HCT116 (cell line): ENCODE measurements around the gene PHLPP2. TPM values are rescaled to one million over a fixed set of nuclear protein-coding genes. Genes with fewer than 3 reads are reported as not detected.

Experiments
- ATAC-seq: fragments of 200-7000 bp; cut with Tn5 transposase; 2 replicates; pipeline ENCODE4 v1.9.1; 2020; ENCODE audit warnings: mild to moderate bottlenecking, moderate library complexity
- BruUV-seq: library from RNA; stranded (reverse); fragments of 400-500 nt; replicated peaks from 2 replicates; lab custom pipeline; 2021; lab: Mats Ljungman, UMichigan
- CTCF ChIA-PET: fragments of 300-600 bp; sonication (Branson Sonifier 250); formaldehyde crosslinking; loops from one replicate; lab custom pipeline; 2021; ENCODE audit warnings: antibody characterized with exemption; lab: Charles Lee
- POLR2A ChIA-PET: fragments of 300-600, 350-600 bp; sonication (Branson Sonifier 250); formaldehyde crosslinking; loops from one replicate; lab custom pipeline; 2021; ENCODE audit warnings: antibody characterized with exemption; lab: Charles Lee
- RAD21 ChIA-PET, 2 experiments: fragments of 300-600 bp; sonication (Branson Sonifier 250); formaldehyde crosslinking; loops; one replicate each; lab custom pipeline; 2023; ENCODE audit warnings: low total read pairs in 2 of 2; ENCODE audit not compliant: uncharacterized antibody in 2 of 2, unreplicated experiment in 2 of 2, low non-redundant PET in 1 of 2; lab: Charles Lee
- DNase-seq: peaks from one replicate; pipeline ENCODE4 v3.0.0-alpha.2; 2010; ENCODE audit warnings: low read depth, low spot score
- H2AFZ ChIP-seq: fragments of 200-600 bp; shearing (Covaris generic), sonication (generic); 2 replicates; pipeline ENCODE4 v1.6.1; 2017; ENCODE audit warnings: low read depth, mixed run types, mixed read lengths, antibody characterized with exemption, low read length; ENCODE audit not compliant: poor library complexity, severe bottlenecking
- H3K27ac ChIP-seq: 2 replicates; pipeline ENCODE4 v1.5.1; 2012; ENCODE audit warnings: low read depth, low read length
- H3K27me3 ChIP-seq: fragments of 200-600 bp; sonication (generic); 2 replicates; pipeline ENCODE4 v1.6.1; 2016; ENCODE audit warnings: mixed run types, low read length, mixed read lengths; ENCODE audit not compliant: insufficient read depth
- H3K36me3 ChIP-seq, 2 experiments: fragments of 200-500 bp in 1 of 2; fragments of 200-600 bp in 1 of 2; sonication (Bioruptor generic) in 1 of 2; sonication (generic) in 1 of 2; 2 replicates each; pipeline versions ENCODE4 v1.5.1 to v1.6.1; 2014 to 2016; ENCODE audit warnings: low read length in 2 of 2, inconsistent platforms in 1 of 2, mixed read lengths in 1 of 2, mixed run types in 1 of 2; ENCODE audit not compliant: insufficient read depth in 2 of 2, control insufficient read depth in 1 of 2
- H3K4me1 ChIP-seq, 2 experiments: fragments of 200-600 bp in 1 of 2; sonication (generic) in 1 of 2; 2 replicates each; pipeline versions ENCODE4 v1.5.1 to v1.6.1; 2012 to 2017; ENCODE audit warnings: low read length in 2 of 2, inconsistent platforms in 1 of 2, mild to moderate bottlenecking in 1 of 2, mixed read lengths in 1 of 2, mixed run types in 1 of 2, moderate library complexity in 1 of 2; ENCODE audit not compliant: insufficient read depth in 2 of 2, control insufficient read depth in 1 of 2
- H3K4me2 ChIP-seq: fragments of 200-600 bp; sonication (generic); 2 replicates; pipeline ENCODE4 v1.6.1; 2017; ENCODE audit warnings: mixed run types, low read length, mixed read lengths
- H3K4me3 ChIP-seq, 2 experiments: fragments of 200-600 bp in 1 of 2; sonication (generic) in 1 of 2; replicated peaks in 1 of 2; 2 replicates each; pipeline ENCODE4 v1.5.1; 2011 to 2016; ENCODE audit warnings: low read length in 2 of 2, control low read depth in 1 of 2, low read depth in 1 of 2, mild to moderate bottlenecking in 1 of 2, mixed read lengths in 1 of 2, mixed run types in 1 of 2
- H3K79me2 ChIP-seq: fragments of 200-600 bp; sonication (generic); 2 replicates; pipeline ENCODE4 v1.6.1; 2017; ENCODE audit warnings: mild to moderate bottlenecking, mixed run types, low read length, moderate library complexity, mixed read lengths; ENCODE audit not compliant: insufficient read depth
- H3K9ac ChIP-seq: fragments of 200-600 bp; sonication (generic); 2 replicates; pipeline ENCODE4 v1.6.1; 2016; ENCODE audit warnings: low read length, mixed read lengths
- H3K9me2 ChIP-seq: fragments of 200-600 bp; sonication (generic), shearing (Covaris generic); 2 replicates; pipeline ENCODE4 v1.6.1; 2017; ENCODE audit warnings: mixed run types, mild to moderate bottlenecking, moderate library complexity; ENCODE audit not compliant: insufficient read depth
- H3K9me3 ChIP-seq, 2 experiments: fragments of 200-500 bp in 1 of 2; fragments of 200-600 bp in 1 of 2; sonication (Bioruptor generic) in 1 of 2; sonication (generic) in 1 of 2; 2 replicates each; pipeline ENCODE4 v1.6.1; 2014 to 2017; ENCODE audit warnings: low read length in 2 of 2, mixed read lengths in 2 of 2, inconsistent platforms in 1 of 2, low read depth in 1 of 2, mild to moderate bottlenecking in 1 of 2, mixed run types in 1 of 2, moderate library complexity in 1 of 2; ENCODE audit not compliant: control insufficient read depth in 1 of 2, insufficient read depth in 1 of 2
- H4K20me1 ChIP-seq: fragments of 200-600 bp; sonication (generic), shearing (Covaris generic); 2 replicates; pipeline ENCODE4 v1.6.1; 2017; ENCODE audit warnings: mixed run types, mild to moderate bottlenecking, moderate library complexity; ENCODE audit not compliant: insufficient read depth
- CEBPB ChIP-seq: IDR thresholded peaks from 2 replicates; pipeline ENCODE4 v1.6.1; 2012; ENCODE audit warnings: low read depth
- EGR1 ChIP-seq: IDR thresholded peaks from 2 replicates; pipeline ENCODE4 v1.6.1; 2012; ENCODE audit warnings: low read depth
- FOSL1 ChIP-seq: IDR thresholded peaks from 2 replicates; pipeline ENCODE4 v1.6.1; 2012; ENCODE audit warnings: low read depth
- POLR2A ChIP-seq: IDR thresholded peaks from 2 replicates; pipeline ENCODE4 v1.7.0; 2011; ENCODE audit warnings: borderline replicate concordance; ENCODE audit not compliant: insufficient read depth, insufficient read length; ENCODE audit errors: extremely low read depth
- POLR2AphosphoS5 ChIP-seq: IDR thresholded peaks from 2 replicates; pipeline ENCODE4 v1.6.1; 2011; ENCODE audit warnings: mild to moderate bottlenecking, low read depth, low read length, moderate library complexity
- RAD21 ChIP-seq: IDR thresholded peaks from 2 replicates; pipeline ENCODE4 v1.6.1; 2012; ENCODE audit warnings: low read depth, mild to moderate bottlenecking
- SIN3A ChIP-seq: IDR thresholded peaks from 2 replicates; pipeline ENCODE4 v1.6.1; 2012; ENCODE audit warnings: low read depth
- TCF7L2 ChIP-seq: IDR thresholded peaks from 2 replicates; pipeline ENCODE4 v1.7.0; 2011; ENCODE audit warnings: borderline replicate concordance, inconsistent platforms; ENCODE audit not compliant: insufficient read depth, insufficient read length; ENCODE audit errors: extremely low read depth
- ZFX ChIP-seq: fragments of 450-650 bp; IDR thresholded peaks from 2 replicates; pipeline ENCODE4 v1.6.1; 2017
- ZNF274 ChIP-seq: fragments of 200-500 bp; sonication (Bioruptor generic); IDR thresholded peaks from 2 replicates; pipeline ENCODE4 v1.6.1; 2014; ENCODE audit warnings: mild to moderate bottlenecking, low read depth, low read length, inconsistent platforms
- intact Hi-C: fragments of 100-400 bp; cut with micrococcal nuclease; formaldehyde crosslinking; loops from 2 replicates; pipeline ENCODE4 v1.10.0; 2022
- total RNA-seq: library from RNA; stranded (reverse); gene quantifications from one replicate; pipeline ENCODE4 v1.2.1, GENCODE V29; 2021; ENCODE audit not compliant: unreplicated experiment
- TF ChIP-seq, protein P1 (sequence below): IDR thresholded peaks from 2 replicates; pipeline ENCODE4 v1.6.1; 2012; ENCODE audit warnings: low read depth
- TF ChIP-seq, protein P2 (sequence below): IDR thresholded peaks from 2 replicates; pipeline ENCODE4 v1.6.1; 2012
- TF ChIP-seq, protein P3 (sequence below), 3 experiments: fragments of 200-600 bp in 1 of 3; sonication (generic) in 1 of 3; IDR thresholded peaks in 2 of 3; conservative IDR thresholded peaks in 1 of 3; 2 replicates each; pipeline ENCODE4 v1.5.1; 2012 to 2017; ENCODE audit warnings: low read depth in 2 of 3, low read length in 2 of 3, antibody characterized with exemption in 1 of 3, borderline replicate concordance in 1 of 3, control low read depth in 1 of 3, mild to moderate bottlenecking in 1 of 3, mixed read lengths in 1 of 3, mixed run types in 1 of 3, moderate library complexity in 1 of 3; ENCODE audit not compliant: insufficient read depth in 1 of 3

Gene PHLPP2
- total RNA-seq, 1 experiment from 2014 or later, result 9.0 TPM

DNA sequence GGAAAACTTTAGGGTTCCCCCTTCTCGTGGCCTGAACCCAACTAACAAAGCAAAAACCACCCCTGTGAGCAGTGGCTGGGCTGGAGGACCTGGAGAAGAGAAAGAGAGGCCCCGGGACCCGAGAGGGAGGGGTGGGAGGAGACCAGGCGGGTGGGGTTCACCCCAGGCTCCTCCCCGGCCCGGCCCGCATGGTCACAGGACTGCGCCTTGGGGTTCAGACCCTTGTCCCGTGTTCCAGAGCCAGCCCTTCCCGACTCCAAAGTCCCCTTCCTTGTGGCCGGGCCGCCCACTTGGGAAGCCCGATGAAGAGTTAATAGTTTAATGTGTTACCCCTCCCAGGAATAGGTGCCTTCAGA, 97.7 kb downstream of the PHLPP2 start (continued):
- TF ChIP-seq, protein P1, sequence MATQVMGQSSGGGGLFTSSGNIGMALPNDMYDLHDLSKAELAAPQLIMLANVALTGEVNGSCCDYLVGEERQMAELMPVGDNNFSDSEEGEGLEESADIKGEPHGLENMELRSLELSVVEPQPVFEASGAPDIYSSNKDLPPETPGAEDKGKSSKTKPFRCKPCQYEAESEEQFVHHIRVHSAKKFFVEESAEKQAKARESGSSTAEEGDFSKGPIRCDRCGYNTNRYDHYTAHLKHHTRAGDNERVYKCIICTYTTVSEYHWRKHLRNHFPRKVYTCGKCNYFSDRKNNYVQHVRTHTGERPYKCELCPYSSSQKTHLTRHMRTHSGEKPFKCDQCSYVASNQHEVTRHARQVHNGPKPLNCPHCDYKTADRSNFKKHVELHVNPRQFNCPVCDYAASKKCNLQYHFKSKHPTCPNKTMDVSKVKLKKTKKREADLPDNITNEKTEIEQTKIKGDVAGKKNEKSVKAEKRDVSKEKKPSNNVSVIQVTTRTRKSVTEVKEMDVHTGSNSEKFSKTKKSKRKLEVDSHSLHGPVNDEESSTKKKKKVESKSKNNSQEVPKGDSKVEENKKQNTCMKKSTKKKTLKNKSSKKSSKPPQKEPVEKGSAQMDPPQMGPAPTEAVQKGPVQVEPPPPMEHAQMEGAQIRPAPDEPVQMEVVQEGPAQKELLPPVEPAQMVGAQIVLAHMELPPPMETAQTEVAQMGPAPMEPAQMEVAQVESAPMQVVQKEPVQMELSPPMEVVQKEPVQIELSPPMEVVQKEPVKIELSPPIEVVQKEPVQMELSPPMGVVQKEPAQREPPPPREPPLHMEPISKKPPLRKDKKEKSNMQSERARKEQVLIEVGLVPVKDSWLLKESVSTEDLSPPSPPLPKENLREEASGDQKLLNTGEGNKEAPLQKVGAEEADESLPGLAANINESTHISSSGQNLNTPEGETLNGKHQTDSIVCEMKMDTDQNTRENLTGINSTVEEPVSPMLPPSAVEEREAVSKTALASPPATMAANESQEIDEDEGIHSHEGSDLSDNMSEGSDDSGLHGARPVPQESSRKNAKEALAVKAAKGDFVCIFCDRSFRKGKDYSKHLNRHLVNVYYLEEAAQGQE, result no peak
- TF ChIP-seq CEBPB (no peak), ZNF274 (no peak), POLR2A (no peak), POLR2AphosphoS5 (peak; percentile 81), SIN3A (no peak)
- TF ChIP-seq, protein P2, sequence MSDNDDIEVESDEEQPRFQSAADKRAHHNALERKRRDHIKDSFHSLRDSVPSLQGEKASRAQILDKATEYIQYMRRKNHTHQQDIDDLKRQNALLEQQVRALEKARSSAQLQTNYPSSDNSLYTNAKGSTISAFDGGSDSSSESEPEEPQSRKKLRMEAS, result peak; percentile 58; the same call in 1 of the 2 replicates

DNA sequence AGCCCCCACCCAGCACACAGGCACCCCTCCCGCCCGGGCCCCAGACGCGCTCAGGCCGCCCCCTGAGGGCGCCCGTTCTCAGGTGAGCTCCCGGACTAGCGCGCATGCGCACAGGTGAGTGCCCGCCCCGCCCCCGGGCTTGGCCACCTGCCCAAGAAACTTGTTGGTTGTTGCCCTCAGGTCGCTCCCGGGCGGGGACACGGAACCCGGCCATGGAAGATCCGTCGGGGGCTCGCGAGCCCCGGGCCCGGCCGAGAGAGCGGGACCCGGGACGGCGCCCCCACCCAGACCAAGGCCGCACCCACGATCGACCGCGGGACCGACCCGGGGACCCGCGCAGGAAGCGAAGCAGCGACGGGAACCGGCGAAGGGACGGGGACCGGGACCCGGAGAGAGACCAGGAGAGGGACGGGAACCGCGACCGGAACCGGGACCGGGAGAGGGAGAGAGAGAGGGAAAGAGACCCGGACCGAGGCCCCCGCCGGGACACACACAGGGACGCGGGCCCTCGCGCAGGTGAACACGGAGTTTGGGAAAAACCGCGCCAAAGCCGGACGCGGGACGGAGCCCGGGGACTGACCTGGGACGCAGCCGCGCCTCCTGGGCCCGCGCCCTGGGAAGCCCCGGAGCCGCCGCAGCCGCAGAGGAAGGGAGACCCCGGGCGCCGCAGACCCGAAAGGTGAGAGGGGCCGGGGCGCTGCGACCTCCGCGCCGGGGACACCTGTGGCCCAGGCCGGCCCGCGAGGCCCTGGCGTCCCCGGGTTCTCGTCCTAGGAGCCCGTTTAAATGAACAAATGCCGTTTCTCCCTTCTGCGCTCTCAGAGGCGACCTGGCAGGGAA, 98.3 kb downstream of the PHLPP2 start, which contains the start of gene MARVELD3:
MARVELD3 (plus strand) TSS at position 167 of the 840 bp plus-strand sequence; CDS start at position 213, 46 bp downstream.
- Histone ChIP-seq H2AFZ (peak within 1 kb of the TSS; percentile 74), H3K79me2 (peaks cover 30% of the 10 kb centered on the region), H3K36me3 (peaks cover 13 to 17% of the 10 kb centered on the region in 2 experiments; a peak in 3 of 4 replicates), H4K20me1 (no peaks in the 10 kb centered on the region), H3K9me2 (no peaks in the 10 kb centered on the region), H3K9ac (peak within 1 kb of the TSS; percentile 97), H3K27ac (peak within 1 kb of the TSS; percentile 80), H3K4me3 (peak within 1 kb of the TSS; percentile 84 to 95), H3K9me3 (no peaks in the 10 kb centered on the region), H3K4me2 (peak within 1 kb of the TSS; percentile 89), H3K27me3 (no peaks in the 10 kb centered on the region), H3K4me1 (peaks cover 7 to 12% of the 10 kb centered on the region in 2 experiments; a peak in 3 of 4 replicates)
- POLR2A ChIA-PET, result interaction anchor here (1.0 kb wide), 2 partner anchors 11 to 15 kb away, joined by 4 to 11 read pairs; no protein-coding TSS in a partner anchor
- RAD21 ChIA-PET, result interaction anchor here in 1 of 2 experiments (0.9 kb wide), 1 partner anchor 15 kb away, joined by 4 read pairs; no protein-coding TSS in a partner anchor
- BruUV-seq, result no TSS peak
- TF ChIP-seq SIN3A, result peak; percentile 44; the same call in 1 of the 2 replicates
- no peak for TF ChIP-seq FOSL1
- TF ChIP-seq, protein P2, result peak; percentile 50; the same call in 1 of the 2 replicates
- peak; percentile 90 for TF ChIP-seq ZFX
- TF ChIP-seq, protein P3, sequence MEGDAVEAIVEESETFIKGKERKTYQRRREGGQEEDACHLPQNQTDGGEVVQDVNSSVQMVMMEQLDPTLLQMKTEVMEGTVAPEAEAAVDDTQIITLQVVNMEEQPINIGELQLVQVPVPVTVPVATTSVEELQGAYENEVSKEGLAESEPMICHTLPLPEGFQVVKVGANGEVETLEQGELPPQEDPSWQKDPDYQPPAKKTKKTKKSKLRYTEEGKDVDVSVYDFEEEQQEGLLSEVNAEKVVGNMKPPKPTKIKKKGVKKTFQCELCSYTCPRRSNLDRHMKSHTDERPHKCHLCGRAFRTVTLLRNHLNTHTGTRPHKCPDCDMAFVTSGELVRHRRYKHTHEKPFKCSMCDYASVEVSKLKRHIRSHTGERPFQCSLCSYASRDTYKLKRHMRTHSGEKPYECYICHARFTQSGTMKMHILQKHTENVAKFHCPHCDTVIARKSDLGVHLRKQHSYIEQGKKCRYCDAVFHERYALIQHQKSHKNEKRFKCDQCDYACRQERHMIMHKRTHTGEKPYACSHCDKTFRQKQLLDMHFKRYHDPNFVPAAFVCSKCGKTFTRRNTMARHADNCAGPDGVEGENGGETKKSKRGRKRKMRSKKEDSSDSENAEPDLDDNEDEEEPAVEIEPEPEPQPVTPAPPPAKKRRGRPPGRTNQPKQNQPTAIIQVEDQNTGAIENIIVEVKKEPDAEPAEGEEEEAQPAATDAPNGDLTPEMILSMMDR (IDR thresholded peaks at IDR 0.05 in 2 of 3, conservative IDR thresholded peaks at IDR 0.05 in 1 of 3; ENCODE audit: borderline replicate concordance in 1 of 3, insufficient read depth in 1 of 3, low read depth in 2 of 3, low read length in 2 of 3), result peak; percentile 11 to 22 (median 18); a peak in 2 of 6 replicates
- TF ChIP-seq EGR1, result peak; percentile 85
- TF ChIP-seq POLR2AphosphoS5, result peak; percentile 88
- TF ChIP-seq RAD21, result no peak
- TF ChIP-seq TCF7L2, result no peak
- intact Hi-C loops, result no loop called here
- CTCF ChIA-PET, result interaction anchor here (0.6 to 1.0 kb wide), 7 partner anchors 13 to 312 kb away, joined by 3 to 14 read pairs (median 4); no protein-coding TSS in a partner anchor
- DNase-seq (peak; percentile 76), ATAC-seq (peak; percentile 70)
